GM18909 (cell line): Measurements from ENCODE around the gene BBX.

Experiments used
- ATAC-seq: cut with Tn5 transposase; IDR thresholded peaks from one replicate; pipeline ENCODE4 v1.9.1; 2021; ENCODE audit warnings: mild to moderate bottlenecking; ENCODE audit not compliant: unreplicated experiment, poor library complexity

The BBX gene

DNA sequence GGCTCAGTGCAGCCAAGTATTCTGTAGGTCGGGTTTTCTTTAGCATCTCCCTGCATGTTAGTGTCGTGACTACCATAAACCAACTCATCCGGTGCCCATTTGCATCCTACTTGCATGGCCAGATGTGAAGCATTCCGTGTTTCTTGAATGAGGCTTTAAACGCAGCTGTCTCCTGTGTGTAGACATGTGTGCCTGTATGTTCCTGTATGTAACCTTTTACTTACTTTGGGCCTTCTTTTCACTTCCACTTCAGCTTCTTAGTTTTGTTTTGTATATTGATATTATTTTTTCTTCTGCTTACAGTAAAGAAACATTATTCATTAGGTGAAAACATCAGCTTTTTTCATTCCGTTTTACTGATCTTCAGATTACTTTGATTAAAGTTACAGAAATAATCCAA lies 267.9 kb downstream of the BBX start:
- ATAC-seq, result no peak

DNA sequence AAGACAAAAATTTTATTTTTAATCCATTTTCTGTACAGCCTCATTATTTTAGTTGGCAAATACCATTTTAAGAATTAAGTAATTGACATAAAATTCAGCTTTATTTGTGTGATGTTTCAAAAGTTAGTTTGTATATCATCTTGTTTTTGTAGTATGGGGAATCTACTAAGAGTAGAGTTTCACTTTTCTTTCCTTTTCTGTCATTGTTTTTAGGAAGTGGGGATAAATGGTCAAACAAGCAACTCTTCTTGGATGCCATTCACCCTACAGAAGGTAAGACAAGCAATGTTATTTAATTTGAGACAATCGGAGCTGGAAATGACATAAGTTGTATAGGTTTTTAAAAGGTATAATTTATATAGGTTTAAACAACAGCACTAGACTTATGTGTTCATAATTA lies 268.3 kb downstream of the BBX start:
- no peak for ATAC-seq

DNA sequence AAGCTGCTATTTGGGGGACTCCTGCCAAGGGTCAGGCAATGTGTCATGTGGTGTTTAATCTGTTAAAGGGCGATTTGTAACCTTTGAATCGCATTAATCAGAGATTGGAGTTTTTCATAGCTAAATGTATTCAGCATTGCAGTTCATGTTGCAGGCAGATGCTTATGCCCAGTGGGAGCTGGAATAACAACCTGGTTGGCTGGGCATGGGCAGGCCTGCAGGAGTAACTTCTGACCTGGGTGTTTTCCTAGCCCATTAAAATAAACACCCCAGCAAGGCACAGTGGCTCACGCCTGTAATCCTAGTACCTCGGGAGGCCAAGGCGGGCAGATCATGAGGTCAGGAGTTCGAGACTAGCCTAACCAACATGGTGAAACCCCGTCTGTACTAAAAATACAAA lies 268.7 kb downstream of the BBX start:
- no peak for ATAC-seq

DNA sequence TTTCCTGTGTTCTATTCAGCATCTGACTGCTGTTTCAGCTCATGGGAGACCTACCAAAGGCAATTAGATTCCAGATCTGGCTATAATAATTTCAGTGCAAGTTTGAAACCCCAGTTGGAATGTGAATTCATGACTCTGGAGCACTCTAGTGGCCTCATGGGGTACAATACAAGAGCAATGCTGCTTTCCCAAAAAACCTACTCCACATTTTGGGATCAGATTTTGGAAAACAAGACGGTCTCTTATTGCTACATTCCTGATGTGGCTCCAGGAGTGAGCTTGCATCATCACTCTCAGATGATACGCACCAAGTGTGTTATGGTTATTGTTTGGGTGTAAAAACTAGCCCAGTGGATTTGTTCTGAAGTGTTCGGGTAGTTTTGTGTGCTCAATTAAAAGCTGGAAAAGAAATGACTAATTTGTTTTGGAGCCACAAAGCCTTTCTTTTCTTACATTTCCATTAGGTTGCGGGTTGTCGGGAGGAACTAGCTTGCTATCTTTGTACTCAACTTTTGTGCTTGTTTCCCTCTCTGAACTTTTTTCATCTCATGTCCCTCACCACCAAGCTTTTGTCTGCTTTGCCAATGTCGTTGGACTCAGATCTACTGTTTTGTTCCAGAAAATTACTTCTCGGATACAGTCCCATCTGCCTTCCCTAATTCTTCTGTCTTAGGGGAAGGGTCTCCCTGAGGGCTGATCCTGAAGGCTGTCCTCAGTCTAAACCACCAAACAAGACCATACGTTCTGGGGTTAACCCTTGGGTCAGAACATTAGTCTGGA lies 272.1 kb downstream of the BBX start:
- no peak for ATAC-seq

DNA sequence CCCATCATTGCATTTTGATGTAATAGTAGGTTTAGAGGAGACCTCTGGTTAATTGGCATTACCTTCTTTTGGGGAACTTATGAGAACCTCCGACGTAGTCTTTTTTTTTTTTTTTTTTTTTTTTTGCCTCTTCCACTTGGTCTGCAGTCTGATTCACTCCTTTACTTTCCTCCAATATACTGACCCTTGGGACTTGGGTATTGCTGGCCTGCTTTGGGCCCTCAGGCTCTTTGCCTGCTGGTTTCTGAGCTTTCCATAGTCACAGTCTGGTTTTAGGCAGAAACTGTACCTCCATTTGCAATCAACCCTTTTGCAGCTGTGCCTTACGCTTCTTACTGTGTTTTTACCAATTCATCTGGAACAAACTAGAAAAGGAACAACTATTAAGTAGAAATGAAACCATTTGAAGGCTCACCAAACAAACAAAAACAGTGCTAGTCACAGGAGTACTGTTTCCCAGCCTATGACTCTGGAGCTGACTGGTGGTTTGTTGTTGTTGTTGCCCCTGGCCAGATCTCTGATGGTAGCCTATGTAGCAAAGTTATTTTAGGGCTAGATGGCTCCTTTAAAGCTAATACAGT lies 272.8 kb downstream of the BBX start:
- ATAC-seq, result no peak

DNA sequence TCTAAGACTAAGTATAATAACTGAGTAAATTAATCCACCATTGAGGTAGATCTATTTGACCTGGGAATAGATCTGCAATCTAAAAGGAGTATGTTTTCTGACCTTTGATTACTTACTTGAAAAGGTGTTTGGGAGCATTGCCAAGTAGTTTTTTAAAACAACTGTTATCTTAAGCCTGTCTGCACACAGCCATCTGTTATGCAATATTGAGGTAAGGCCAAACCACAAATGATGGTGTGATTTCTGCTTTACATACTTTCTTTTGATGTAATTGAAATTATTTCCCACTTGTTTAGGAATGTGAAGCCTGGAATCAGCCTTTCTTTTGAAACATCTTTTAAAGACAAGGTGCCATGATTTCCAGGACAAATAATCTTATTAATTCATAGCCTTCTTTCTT lies 274.0 kb downstream of the BBX start:
- no peak for ATAC-seq

DNA sequence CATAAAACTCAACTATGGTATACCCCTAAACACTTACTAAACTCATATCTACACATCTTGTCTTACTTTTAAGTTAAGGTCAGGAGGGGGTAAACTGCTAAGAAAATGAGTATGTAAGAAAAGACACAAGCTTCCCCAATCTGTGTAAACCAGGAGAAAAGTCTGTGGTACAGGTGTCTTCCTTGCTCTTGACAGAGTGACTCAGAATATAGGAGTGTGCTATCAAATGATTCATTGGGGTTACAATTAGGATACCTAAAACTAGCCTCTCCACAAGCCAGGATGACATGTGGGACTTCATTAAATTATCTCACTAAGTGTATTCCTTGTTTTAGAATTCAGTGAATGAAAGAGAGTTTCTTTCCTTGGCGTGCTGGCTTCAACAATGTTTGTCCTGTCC lies 274.8 kb downstream of the BBX start:
- ATAC-seq, result no peak

DNA sequence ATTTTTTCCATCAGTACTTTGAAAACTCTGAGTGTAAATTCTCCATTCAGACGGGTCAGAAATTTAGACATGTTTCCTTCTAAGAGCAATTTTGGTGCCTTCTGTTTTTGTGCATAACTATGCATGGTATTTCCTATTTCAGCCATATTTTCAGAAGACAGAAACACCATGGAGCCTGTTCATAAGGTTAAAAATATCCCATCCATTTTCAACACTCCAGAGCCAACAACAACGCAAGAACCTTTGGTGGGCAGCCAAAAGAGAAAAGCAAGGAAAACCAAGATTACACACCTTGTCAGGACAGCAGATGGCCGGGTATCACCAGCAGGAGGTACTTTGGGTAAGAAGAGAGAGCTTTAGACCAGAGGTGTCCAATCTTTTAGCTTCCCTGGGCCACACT lies 275.6 kb downstream of the BBX start:
- no peak for ATAC-seq

DNA sequence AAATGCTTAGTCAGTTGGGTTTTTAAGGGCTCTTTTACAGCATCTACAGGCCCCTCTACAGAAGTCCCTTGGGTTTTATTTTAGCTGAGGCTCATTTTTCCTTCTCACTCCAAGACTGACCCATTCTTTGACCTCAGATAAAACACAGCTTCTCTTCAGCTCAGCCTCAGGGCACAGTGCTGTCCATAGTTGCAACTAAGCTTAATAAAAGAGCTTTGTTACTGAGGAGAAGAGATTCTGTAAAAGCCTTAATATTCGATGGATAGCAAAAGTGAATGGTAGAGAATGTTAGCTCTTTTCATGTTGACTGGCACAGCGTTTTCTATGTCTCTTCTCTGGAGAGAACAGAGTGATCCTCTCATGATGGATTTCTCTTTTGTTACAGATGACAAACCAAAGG lies 277.9 kb downstream of the BBX start:
- ATAC-seq, result no peak

DNA sequence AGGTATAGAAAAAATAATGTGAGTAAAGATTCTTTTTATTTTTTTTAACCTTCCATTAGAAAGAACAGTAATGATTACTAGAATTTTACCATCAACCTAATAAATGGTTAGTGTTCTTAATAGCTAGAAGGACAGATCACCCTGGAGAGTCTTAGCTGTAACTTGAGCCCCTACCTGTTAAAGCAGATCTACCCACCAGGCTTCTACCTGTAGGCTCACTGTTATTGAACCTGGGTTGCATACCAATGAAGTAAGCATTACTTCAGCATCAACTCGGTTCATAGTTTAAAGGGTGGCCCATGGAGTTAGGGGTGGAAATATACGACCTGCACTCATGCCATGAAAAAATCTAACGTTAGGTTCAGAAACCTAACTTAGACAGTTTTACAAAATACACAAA lies 280.4 kb downstream of the BBX start:
- no peak for ATAC-seq

DNA sequence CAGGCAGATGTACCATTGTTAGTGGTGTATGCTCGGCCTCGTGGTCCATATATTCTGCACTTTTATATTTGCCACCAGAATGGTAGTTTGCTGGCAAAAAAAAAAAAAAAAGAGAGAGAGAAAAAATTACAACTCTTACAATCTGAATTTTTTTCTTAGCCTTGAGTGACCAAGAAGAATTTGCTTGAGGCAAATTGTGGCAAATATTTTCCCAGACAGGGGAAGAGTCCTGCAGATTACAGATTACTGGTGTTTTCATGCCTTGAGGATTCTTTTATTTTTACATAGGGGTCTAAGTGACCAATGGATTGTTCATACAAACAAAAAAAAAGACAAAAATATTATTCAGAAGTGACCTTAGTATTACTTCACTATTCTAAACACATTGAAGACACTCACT lies 283.3 kb downstream of the BBX start:
- ATAC-seq, result no peak

DNA sequence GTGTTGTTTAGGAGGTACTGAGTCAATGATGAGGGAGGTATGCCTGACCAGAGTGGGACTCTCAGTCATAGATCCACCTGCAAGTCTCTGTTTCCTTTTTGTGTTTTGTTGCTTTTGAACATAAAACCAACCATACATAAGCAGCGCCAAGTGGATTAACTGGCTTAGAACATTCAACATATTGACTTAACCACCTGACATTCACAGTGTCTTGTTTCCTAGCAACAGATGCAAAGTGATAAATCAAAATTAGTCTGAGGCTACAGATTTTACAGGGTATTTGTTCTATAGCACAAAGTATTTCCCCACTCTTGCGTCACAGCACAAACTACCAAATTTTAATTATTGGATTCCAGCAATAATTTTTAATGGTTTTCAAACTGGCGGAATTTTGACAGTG lies 283.8 kb downstream of the BBX start:
- ATAC-seq, result no peak

DNA sequence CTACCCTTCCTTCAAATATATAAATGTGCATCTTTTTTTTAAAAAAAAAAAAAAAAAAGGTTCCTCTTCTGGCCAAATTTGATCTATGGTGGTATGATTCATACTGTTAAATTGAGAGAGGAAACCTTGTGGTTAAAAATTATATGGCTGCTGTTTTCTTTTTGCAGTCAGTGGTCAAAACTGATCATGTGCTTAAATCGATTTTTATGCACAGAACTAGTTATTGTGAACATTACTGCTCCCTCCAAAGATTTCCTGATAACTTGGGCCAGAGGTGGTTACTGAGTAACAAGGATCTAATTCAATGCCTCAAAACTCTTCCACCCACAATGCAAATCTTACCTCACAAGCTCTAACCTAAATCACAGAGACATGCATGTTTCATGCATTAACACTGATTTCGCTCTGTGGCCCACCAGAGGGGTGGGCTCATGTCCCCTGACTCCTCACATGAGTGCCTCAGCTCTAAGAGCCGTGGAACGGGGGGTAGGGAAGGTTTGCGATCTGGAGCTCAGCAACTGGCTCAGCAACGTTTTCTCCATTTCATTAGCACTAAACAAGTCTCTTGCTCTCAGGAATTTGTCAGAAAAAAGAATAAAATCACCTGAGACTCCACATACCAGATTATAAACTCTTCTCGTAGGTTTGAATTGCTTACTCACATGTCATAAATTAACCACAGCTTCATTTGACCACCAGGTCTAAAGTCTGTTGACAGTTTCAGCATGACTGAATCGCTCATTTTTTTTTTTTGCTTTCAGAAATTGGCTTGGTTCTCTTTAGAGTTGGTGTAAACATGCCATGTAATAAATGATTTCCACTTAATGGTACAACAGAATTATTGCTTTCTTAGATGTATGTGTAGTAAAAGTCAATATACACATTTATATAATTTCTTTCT lies 287.7 kb downstream of the BBX start:
- ATAC-seq, result peak; percentile 76

DNA sequence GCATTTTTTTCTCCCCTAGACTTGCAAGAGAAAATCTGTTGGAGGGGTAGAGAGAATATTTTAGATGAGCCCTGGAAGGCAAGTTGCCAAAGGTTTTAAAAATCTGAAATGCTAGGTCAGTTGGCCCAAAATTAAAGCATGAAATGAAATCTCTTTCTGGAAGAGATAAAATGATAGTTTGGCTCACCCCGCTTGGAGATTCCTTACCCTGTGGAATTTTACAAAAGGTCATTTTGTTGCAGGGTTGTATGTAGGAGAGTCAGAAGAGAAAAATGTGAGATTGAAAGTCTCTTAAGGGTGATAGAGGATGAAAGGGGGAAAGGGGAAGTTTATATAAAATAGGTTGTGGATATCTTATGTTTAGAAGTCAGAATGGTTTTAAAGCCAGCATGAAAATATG lies 290.3 kb downstream of the BBX start:
- no peak for ATAC-seq

DNA sequence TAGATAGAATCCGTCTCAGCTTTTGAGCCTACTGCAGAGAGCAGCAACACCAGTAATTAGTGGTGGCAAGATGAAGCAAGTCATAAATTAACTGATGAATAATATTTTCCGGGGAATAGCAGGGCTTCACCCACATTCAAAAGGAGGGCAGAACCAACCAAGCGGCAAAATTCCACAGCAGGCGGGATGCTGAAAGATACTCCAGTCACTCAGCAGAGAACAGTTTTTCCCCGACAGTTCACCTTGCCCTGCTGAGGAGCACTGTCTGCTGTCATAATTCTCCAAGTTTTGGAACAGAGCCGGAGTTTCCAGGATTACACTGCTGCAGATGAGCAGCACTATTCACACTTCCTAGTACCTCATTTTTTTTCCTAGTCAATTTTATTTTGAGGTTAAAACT lies 293.3 kb downstream of the BBX start:
- ATAC-seq, result no peak

DNA sequence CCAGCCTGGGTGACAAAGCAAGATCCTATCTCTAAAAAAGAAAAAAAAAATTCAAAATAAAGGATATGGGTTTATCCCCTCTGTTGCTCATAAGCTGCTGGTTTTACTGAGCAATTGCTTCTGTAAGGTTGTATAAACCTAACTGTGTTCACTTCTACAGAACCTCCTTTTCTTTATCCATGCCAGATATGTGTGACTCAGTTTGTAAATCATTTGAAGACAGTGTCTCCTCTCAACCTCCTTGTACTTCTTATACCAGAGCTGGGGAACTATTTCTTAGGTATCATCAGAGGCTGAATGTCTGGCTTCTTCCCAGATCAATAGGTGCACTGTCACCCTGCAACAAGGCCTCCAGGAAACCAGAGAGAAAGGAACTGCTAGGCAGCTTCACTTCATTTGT lies 294.3 kb downstream of the BBX start:
- no peak for ATAC-seq

DNA sequence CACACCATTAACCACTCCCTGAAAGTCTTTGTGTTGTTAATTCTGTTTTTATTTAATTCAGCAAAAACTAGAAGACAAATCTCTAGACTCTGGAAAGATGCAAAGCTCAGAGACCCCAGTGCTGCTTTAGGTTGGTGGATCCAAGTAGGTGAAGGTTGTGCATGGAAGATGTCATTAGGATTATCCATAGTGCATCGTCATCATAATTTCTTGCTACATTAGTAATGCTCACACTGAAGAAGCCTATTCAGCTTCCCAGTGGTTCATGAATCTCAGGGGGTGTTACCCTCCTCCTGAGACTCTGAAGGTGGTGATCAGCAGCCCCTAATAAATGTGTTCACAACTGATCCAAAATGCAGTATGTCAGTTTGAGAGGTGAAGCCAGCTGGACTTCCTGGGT lies 295.3 kb downstream of the BBX start:
- ATAC-seq, result no peak

DNA sequence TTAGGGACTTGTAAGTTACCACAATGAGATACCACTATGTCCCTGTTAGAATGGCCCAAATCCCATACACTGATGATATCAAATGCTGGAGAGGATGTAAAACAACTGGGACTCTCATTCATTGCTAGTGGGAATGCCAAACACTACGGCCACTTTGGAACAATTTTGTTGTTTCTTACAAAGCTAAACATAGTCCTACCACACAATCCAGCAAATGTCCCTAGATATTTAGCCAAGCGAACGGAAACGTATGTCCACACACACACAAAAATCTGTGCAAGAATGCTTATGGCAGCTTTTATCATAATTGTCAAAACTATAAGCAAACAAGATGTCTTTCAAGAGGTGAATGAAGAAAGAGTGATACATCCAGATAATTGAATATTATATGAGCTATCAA lies 296.9 kb downstream of the BBX start:
- ATAC-seq, result no peak

DNA sequence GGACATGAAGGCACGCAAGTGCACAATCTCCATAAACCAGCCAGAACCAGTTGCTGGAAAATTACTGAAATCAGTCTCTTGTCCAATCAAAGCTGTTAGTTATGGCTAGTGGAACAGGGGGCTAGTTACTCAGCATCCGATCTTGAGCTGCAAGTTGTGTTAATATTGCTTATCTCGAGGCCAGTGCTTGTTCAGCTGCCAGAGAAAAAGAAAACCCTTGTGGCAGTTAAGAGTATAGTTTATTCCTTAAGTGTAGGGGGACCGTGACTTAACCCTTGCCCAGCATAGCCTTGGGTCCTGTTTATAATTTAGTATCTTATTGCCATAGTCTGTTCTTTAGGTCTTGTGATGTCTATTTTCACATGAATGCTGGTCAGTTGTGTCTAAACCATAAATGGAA lies 299.5 kb downstream of the BBX start:
- no peak for ATAC-seq

DNA sequence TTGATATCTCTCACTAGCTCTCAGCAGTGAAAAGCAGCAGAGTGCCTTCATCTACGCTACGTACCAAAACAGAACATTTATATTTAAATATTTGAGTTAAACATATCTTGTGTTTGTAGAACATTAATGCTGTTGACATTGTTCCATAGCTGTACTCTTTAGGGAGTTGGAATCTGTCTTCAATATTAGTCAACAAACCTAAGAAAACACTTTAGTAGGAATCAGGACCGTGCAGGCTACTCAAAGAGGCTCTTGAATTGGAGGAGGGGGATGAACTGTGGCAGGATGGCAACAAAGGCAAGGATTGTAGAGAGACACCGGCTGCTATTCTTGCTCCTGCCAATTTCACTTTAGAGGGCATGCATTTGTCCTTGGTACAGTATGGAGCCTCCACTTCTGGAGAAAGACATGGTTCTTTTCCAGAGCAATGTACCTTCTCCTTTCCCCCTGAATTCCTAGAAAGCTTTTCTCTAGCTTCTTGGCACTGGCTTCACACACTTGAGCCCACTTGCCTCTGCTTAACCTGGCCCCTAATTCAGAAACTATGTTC lies 302.1 kb downstream of the BBX start:
- no peak for ATAC-seq

DNA sequence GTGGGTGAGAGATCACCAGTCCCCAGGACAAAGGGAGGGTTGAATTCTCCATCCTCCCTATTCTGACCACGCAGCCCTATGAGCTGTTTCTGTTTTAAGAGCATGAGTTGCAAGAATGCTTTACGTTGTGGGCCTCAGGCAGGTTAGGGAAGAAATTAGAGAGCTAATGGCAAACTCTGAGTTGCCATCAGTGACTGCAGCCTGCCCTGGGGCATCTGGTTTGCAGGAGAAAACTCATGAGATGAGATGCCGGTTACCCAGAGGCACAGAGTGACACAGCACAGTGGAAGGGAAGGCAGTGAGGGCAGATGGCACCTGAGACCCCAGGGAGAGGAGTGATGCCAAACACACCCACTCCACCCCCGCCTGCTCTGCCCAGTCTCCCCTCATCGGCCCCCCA lies 302.8 kb downstream of the BBX start:
- ATAC-seq, result no peak
